GOT3 (cell line): ENCODE results near the gene ATP11A.
"Not testable (repeated sequence)": the region's sequence is repeated elsewhere in the genome, so short reads cannot be mapped to it uniquely, and the experiment has no call there.

ENCODE experiments used
- DNase-seq: peaks from one replicate; lab custom pipeline; 2025; ENCODE audit warnings: mixed read lengths; lab: John Stamatoyannopoulos, UW

ATP11A gene

DNA sequence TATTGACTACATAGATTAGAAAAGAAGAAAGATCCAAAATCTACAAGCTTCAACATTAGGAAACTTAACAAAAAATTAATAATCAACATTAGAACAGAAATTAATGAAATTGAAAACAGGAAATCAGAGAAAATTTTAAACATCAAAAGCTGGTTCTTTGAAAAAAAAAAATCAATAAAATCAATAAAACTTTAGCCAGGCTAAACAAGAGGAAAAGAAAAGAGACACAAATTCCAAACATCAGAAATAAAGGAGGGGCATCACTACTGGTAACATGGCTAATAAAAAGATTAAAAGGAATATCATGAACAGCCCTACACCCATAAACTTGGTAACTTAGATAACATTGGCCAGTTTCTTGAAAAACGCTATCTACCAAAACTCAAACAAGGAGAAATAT lies 110.2 kb downstream of the ATP11A start:
- DNase-seq = no peak

GRCh38 chr13:112800807-112801206 lies 111.0 kb downstream of the ATP11A start:
- not testable (repeated sequence) for DNase-seq

DNA sequence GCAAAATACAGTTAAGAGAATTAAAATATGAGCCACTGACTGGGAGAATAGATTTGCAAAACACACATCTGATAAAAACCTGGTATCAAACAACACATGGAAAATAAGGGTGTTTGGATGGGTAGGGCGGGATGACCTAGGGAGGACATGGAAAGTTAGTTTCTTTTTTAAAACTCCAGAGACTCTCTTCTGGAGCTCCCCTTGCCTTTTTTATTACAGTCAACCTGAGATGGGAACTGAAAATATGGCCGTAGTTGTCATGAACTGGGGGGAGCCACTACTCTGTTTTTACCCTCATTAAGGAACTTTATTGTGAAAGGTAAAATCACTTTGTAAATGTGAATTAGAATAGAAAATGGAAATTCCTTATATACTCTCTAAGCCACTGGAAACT lies 113.0 kb downstream of the ATP11A start:
- no peak for DNase-seq

DNA sequence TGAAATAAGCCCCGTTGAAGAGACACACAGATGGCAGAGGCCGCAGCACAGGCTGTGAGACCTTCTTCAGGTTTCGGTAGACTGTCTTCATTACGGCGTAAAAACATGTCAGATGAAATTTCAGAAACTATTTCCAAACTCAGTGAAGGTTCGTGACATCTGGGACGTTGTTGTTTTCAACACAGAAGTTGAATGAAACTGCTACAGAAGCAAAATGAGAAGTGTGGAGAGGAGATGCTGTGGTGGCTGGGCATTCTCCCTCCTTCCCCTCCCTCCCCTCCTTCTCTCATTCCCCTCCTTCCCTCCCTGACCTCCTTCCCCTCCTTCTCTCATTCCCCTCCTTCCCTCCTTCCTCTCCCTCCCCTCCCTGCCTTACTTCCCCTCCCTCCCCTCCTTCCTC lies 113.6 kb downstream of the ATP11A start:
- no peak for DNase-seq

DNA sequence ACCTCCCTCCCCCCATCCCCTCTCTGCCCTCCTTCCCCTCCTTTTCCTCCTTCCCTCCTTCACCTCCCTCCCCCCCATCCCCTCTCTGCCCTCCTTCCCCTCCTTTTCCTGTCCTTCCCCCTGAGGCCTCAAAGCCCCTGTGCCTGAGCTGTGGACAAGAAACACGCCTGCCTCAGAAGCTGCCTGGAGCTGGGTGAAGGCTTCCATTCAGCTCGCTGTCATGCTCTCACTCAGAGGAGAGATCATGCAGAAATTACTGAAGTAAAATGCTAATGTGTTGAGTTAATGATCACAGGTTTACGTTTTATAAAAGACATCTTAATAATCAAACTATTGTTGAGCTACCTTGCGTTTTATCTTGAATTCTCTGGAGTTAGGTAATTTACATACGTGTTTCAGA lies 114.5 kb downstream of the ATP11A start:
- no peak for DNase-seq

GRCh38 chr13:112806739-112807652 lies 117.2 kb downstream of the ATP11A start:
- no peak for DNase-seq

DNA sequence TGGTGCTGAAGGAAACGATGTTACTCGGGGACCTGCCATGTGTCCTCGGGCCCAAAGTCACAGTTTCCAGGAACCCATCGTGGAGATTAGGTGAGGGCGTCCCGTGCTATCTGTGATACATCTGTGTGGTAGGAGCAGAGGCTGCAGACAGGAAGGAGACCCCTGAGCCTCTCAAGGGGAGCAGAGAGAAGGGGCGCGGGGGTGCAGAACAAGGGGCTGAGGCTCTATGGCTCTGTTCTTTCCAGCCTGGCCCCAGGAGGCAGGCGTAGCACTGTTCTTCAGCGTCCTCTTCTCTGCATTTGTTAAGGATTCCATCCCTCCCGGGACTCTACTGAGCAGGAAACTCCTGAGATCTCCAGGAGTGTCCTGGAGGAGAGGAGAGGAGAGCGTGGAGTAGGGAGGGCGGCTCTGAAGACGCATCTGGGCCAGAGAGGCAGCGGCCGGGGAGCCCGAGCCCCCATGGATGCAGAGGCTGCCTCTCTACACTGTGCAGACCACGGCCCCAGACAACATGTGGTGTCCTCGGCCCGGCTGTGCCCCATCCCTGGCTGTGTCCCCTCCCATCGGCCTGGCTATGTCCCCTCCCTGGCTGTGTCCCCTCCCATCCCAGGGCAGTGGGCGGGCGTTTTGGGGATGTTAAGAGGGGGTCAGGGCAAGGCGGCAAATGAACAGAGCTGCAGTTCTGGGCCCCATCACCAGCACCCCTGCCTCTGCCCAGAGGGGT lies 118.0 kb downstream of the ATP11A start:
- no peak for DNase-seq

DNA sequence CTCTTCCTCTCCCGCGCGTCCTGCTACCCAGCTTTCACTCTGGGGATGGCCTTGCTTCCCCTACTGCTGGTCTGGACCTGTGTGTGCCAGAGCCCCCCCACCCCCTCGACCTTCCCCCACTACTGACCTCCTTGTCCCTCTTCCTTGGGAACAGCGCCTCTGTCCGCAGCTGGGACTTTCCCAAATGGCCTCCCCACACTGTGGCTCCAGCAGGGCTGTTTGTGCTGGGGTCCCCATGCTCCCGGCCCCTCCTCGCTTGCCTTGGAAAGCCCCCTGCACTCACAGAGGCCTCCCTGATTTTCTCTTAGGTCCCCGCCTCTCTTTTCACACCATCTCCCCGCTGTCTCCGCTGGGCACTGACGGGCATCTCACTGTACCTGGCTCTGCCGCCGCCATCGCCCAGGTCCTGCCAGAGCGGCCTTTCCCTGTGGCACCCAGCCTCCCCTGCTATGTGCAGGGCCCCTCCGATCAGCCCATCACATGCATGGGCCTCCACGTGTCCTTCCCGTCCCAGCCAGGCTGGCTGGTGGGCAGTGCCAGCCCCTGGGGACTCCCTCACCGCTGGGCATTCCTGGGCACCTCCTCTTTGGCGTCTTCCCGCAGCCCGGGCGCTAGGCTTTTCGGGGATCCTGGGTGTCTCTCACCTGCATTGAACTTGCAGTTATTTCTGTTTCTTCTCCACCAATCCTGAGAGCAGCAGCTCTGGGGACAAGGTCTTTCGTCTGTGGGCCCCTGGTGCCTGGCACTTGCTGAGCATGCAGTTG lies 118.7 kb downstream of the ATP11A start:
- no peak for DNase-seq

- DNase-seq = no peak
These were observed 119.8 kb downstream of the ATP11A start for GRCh38 chr13:112809332-112810315.

DNA sequence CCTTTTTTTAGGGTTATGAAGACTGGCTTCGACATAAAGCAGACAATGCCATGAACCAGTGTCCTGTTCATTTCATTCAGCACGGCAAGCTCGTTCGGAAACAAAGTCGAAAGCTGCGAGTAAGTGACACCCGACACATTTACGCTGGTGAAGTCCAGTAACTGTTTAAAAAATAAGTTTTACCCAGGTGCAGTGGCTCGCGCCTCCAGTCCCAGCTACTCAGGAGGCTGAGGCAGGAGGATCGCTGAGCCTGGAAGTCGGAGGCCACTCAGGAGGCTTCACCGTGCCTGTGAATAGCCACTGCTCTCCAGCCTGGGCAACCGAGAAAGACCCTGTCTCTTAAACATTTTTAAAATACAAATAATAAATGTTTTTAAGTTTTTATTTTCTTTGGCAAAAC lies 120.8 kb downstream of the ATP11A start:
- DNase-seq = no peak

DNA sequence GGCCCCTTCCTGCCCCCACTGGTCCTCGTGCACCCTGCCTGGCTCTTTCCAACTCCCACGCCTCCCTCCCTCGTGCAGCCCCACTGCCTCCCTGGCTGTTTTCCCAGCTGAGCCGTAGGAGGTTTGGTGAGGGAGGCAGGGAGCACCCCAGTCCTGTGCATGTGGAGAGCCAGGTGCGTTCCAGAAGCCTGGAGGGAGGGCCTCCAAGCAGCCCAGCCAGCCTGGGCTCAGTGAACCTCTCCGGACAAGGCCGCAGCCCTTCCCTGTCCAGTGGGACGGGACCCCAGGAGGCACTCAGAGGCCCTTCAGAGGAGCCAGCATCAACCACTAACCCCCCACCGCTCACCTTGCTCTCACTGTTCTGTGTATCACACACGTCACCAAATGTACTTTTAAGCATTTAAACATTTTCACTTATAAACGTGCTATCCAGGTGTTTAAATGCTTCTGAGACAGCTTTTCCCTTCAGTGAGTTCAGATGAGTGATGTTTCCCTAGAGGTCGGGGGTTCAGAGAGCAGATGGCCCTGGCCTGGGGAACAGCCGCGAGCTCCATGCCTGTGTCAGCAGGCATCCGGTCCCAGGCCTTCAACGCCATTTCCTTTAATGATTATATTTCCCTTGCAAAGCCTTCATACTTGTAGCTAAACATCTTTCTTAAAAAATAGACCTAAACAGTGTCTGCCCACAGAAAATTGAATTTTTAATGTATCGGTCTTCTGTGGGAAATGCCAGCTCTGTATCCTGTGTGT lies 122.6 kb downstream of the ATP11A start:
- DNase-seq = no peak

- no peak for DNase-seq
These were observed 123.7 kb downstream of the ATP11A start for GRCh38 chr13:112813552-112813951.

GRCh38 chr13:112814905-112815585 lies 125.2 kb downstream of the ATP11A start:
- no peak for DNase-seq

DNA sequence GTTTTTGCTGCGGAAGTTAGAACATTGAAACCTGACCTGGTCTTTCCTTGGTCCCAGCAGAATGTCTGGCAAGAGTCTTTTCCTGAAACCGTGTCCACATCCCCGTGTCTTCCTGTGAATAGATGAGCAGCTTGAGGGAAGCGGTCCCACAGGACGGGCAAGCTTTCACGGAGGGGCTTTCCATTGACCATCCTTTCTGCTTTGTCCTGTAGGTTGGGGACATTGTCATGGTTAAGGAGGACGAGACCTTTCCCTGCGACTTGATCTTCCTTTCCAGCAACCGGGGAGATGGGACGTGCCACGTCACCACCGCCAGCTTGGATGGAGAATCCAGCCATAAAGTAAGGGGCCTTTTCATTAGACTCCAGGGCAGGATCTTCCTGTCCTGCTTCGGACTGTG lies 126.0 kb downstream of the ATP11A start:
- no peak for DNase-seq

DNA sequence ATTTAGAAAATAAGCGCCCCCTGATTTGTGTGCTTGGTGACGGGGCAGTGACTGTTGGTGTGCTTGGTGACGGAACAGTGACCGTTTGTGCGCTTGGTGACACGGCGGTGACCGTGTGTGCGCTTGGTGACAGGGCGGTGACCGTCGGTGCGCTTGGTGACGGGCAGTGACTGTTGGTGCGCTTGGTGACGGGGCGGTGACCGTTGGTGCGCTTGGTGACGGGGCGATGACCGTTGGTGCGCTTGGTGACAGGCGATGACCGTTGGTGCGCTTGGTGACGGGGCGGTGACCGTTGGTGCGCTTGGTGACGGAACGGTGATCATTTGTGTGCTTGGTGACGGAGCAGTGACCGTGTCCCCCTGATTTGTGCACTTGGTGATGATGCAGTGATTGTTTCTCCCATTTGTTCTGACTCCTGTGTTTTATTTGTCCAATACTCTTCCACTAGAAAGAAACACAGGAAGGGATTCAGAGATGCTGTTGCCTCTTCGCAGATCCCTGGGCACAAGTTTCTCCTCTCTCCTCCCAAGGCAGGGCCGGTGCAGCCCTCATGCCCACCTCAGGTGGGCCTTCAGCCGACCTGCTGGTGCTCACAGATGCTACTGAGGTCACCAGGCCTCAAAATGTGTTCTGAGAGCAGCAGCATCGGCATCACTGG lies 128.3 kb downstream of the ATP11A start:
- DNase-seq = no peak

DNA sequence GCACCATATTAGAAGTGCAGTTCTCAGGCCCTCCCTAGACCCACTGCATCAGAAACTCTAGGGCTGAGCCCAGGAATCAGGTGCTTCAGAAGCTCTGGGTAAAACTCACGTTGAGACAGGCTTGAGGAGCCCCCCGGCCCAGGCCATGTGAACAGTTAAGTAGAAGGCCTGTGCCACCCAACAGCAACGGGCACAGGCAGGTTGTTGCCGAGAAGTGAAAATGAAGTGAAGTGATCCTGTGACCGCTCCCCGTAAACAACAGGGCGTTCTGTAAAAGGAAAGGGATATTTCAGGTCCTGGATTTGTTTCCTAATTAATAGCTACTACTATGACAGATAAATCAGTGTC lies 128.8 kb downstream of the ATP11A start:
- no peak for DNase-seq

GRCh38 chr13:112819111-112819510 lies 129.3 kb downstream of the ATP11A start:
- no peak for DNase-seq

- no peak for DNase-seq
These were observed 130.0 kb downstream of the ATP11A start for GRCh38 chr13:112819816-112820215.

- no peak for DNase-seq
These were observed 130.5 kb downstream of the ATP11A start for GRCh38 chr13:112820318-112820717.
